ENCODE data around the gene NEURL4.

GRCh38 chr17:7313890-7314718 lies 15.0 kb downstream of the NEURL4 start:
- TF ChIP-seq, protein P1, sequence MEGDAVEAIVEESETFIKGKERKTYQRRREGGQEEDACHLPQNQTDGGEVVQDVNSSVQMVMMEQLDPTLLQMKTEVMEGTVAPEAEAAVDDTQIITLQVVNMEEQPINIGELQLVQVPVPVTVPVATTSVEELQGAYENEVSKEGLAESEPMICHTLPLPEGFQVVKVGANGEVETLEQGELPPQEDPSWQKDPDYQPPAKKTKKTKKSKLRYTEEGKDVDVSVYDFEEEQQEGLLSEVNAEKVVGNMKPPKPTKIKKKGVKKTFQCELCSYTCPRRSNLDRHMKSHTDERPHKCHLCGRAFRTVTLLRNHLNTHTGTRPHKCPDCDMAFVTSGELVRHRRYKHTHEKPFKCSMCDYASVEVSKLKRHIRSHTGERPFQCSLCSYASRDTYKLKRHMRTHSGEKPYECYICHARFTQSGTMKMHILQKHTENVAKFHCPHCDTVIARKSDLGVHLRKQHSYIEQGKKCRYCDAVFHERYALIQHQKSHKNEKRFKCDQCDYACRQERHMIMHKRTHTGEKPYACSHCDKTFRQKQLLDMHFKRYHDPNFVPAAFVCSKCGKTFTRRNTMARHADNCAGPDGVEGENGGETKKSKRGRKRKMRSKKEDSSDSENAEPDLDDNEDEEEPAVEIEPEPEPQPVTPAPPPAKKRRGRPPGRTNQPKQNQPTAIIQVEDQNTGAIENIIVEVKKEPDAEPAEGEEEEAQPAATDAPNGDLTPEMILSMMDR (conservative IDR thresholded peaks at IDR 0.05; ENCODE audit: low read depth, low read length): no peak
- TF ChIP-seq EZH2 (IDR thresholded peaks at IDR 0.05; ENCODE audit: low read length, unreplicated experiment): no peak
- TF ChIP-seq EZH2phosphoT487 (IDR thresholded peaks at IDR 0.05; ENCODE audit: borderline replicate concordance, low read length): no peak
